Chondrocyte (in vitro differentiated cells): ENCODE data around the gene CCL14. TPM values are rescaled to one million over a fixed set of nuclear protein-coding genes. Genes with fewer than 3 reads are reported as not detected.

Experiments used
- DNase-seq: peaks from one replicate; pipeline ENCODE4 v3.0.0; 2021; ENCODE audit warnings: mixed read lengths, low spot score
- H3K27ac Mint-ChIP-seq: one replicate; pipeline ENCODE4 v1.8.0; 2021; ENCODE audit warnings: mild to moderate bottlenecking, moderate library complexity, mixed read lengths; ENCODE audit not compliant: unreplicated experiment
- H3K27me3 Mint-ChIP-seq: 2 replicates; pipeline ENCODE4 v1.8.0; 2021; ENCODE audit warnings: low read depth, mixed read lengths
- H3K36me3 Mint-ChIP-seq: 2 replicates; pipeline ENCODE4 v1.8.0; 2021; ENCODE audit warnings: low read depth, mixed read lengths
- H3K4me1 Mint-ChIP-seq: 2 replicates; pipeline ENCODE4 v1.8.0; 2021; ENCODE audit warnings: low read depth, mild to moderate bottlenecking, mixed read lengths
- H3K4me3 Mint-ChIP-seq: one replicate; pipeline ENCODE4 v1.8.0; 2021; ENCODE audit warnings: mild to moderate bottlenecking, moderate library complexity, mixed read lengths; ENCODE audit not compliant: unreplicated experiment
- H3K9me3 Mint-ChIP-seq: 2 replicates; pipeline ENCODE4 v1.8.0; 2021; ENCODE audit warnings: low read depth, mixed read lengths
- CTCF ChIP-seq: fragments of 200-600 bp; sonication (generic); IDR thresholded peaks from 2 replicates; pipeline ENCODE4 v1.5.0; 2021; ENCODE audit warnings: antibody characterized with exemption, mild to moderate bottlenecking, moderate library complexity
- total RNA-seq: library from RNA; stranded (reverse); gene quantifications from 3 replicates; pipeline ENCODE4 v1.2.1, GENCODE V29; 2021

CCL14 gene
- total RNA-seq, 1 donor from 2014 or later = not detected

DNA sequence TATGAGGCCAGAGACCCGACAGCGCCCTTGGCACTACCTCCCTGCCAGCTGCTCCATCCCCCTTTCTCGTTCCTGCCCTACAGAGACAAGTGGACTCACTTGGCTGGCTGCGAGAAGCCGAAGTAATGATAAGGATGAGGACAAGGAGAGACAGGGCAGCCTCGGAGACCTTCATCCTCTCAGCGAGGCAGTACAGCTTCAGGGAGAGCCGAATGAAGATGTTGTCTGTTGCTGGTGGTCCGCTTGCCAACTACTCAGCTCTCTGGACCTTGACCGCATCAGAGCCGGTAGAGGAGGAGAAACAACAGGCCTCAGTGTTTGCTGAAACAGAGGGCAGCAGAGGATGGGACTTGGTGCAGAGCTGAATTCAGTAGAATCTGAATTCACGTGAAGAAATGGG lies 5.3 kb downstream of the CCL14 start, which contains the start of gene CCL16:
CCL16 (minus strand) TSS at position 252 of the 400 bp plus-strand sequence; CDS start at position 175, 77 bp downstream.
- DNase-seq = no peak
- no peak for TF ChIP-seq CTCF
- H3K4me3 Mint-ChIP-seq = no peak within 1 kb of the TSS
- H3K36me3 Mint-ChIP-seq = no peaks in the 10 kb centered on the region
- H3K9me3 Mint-ChIP-seq = no peaks in the 10 kb centered on the region
- H3K27me3 Mint-ChIP-seq = peaks cover 9% of the 10 kb centered on the region
- no peaks in the 10 kb centered on the region for H3K4me1 Mint-ChIP-seq
- H3K27ac Mint-ChIP-seq = no peak within 1 kb of the TSS

DNA sequence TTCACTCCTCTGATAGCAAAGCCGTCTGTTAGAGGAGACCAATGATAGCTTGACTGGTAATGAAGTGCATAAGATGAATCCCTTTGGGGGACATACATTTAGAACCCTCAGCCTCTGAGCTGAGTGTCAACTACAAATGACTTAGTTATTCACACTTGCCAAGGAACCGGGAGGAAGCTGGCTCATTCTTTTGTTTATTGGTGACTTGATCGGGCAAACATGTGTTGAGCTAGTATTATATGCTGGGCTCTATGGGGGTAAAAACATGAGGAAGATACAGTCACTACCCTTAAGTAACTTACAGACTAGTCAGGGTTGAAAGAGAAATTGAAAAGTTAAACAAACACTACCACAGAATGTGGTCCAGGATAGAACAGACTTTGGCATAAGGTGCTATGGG lies 8.2 kb downstream of the CCL14 start:
- no peaks in the 10 kb centered on the region for H3K36me3 Mint-ChIP-seq
- no peak overlapping the region for H3K4me3 Mint-ChIP-seq
- no peak for TF ChIP-seq CTCF
- DNase-seq = no peak
- no peaks in the 10 kb centered on the region for H3K9me3 Mint-ChIP-seq
- peaks cover 8% of the 10 kb centered on the region for H3K4me1 Mint-ChIP-seq
- no peak overlapping the region for H3K27ac Mint-ChIP-seq
- peaks cover 6% of the 10 kb centered on the region for H3K27me3 Mint-ChIP-seq

DNA sequence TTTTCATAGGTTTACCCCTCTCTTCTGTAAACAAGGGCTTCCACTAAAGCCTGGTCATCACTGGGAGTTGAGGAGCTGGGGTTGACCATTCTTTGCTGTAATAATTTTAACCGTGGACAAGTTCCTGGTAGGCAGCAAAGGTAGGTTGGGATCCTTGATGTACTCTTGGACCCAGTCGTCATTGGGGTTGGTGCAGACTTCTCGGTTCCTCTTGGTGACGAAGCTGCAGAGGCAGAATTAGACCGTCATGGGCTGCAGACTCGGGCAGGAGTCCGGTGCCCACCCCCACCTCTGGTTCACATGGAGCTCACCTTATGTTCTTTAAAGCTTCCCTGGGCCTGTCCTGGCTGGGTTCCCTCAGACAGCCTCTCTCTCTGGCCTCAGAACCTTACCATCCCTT lies 9.0 kb downstream of the CCL14 start:
- no peaks in the 10 kb centered on the region for H3K36me3 Mint-ChIP-seq
- no peak overlapping the region for H3K27ac Mint-ChIP-seq
- DNase-seq = no peak
- TF ChIP-seq CTCF = no peak
- H3K4me1 Mint-ChIP-seq = peaks cover 11% of the 10 kb centered on the region
- no peaks in the 10 kb centered on the region for H3K9me3 Mint-ChIP-seq
- H3K4me3 Mint-ChIP-seq = no peak overlapping the region
- H3K27me3 Mint-ChIP-seq = peaks cover 6% of the 10 kb centered on the region

- peaks cover 1% of the 10 kb centered on the region for H3K27me3 Mint-ChIP-seq
- peaks cover 11% of the 10 kb centered on the region for H3K4me1 Mint-ChIP-seq
- no peak for DNase-seq
- H3K27ac Mint-ChIP-seq = peak overlapping the region; percentile 39
- TF ChIP-seq CTCF = no peak
- no peaks in the 10 kb centered on the region for H3K36me3 Mint-ChIP-seq
- no peaks in the 10 kb centered on the region for H3K9me3 Mint-ChIP-seq
- H3K4me3 Mint-ChIP-seq = no peak overlapping the region
These were observed 12.9 kb downstream of the CCL14 start for GRCh38 chr17:35973333-35974260.

- H3K27ac Mint-ChIP-seq = no peak overlapping the region
- peaks cover 3% of the 10 kb centered on the region for H3K27me3 Mint-ChIP-seq
- no peaks in the 10 kb centered on the region for H3K36me3 Mint-ChIP-seq
- no peaks in the 10 kb centered on the region for H3K9me3 Mint-ChIP-seq
- no peak for TF ChIP-seq CTCF
- peaks cover 11% of the 10 kb centered on the region for H3K4me1 Mint-ChIP-seq
- DNase-seq = no peak
- no peak overlapping the region for H3K4me3 Mint-ChIP-seq
These were observed 13.6 kb downstream of the CCL14 start for GRCh38 chr17:35972945-35973332.
